ENCODE data around the gene COMMD9.

DNA sequence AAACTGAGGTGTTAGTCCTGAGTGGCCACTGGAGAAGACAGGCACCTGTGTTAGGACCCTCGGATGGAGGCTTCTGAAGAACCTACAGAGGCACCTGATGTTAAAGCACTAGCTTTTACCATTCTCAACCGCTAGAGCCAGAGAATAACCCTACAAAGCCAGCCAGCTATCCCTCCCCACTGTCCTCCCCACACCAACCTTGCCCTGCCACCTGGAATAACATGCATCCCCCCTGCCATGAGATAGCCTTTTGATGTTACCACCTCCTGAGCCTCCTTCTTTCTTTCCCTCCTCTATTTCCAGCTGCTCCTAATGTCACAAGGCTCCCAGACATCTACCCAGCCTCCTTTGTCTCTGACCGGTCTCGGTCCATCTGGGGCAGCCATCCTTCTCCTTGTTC lies 28.1 kb downstream of the COMMD9 start:
- TF ChIP-seq, protein P1, sequence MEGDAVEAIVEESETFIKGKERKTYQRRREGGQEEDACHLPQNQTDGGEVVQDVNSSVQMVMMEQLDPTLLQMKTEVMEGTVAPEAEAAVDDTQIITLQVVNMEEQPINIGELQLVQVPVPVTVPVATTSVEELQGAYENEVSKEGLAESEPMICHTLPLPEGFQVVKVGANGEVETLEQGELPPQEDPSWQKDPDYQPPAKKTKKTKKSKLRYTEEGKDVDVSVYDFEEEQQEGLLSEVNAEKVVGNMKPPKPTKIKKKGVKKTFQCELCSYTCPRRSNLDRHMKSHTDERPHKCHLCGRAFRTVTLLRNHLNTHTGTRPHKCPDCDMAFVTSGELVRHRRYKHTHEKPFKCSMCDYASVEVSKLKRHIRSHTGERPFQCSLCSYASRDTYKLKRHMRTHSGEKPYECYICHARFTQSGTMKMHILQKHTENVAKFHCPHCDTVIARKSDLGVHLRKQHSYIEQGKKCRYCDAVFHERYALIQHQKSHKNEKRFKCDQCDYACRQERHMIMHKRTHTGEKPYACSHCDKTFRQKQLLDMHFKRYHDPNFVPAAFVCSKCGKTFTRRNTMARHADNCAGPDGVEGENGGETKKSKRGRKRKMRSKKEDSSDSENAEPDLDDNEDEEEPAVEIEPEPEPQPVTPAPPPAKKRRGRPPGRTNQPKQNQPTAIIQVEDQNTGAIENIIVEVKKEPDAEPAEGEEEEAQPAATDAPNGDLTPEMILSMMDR (conservative IDR thresholded peaks at IDR 0.05; ENCODE audit: low read depth, low read length): no peak
- no peak for TF ChIP-seq EZH2 (IDR thresholded peaks at IDR 0.05; ENCODE audit: borderline replicate concordance, low read depth, low read length, poor library complexity, severe bottlenecking)

All from A673 (cell line).